Hepatocyte (in vitro differentiated cells): ENCODE measurements around the gene TSPAN9. TPM values are rescaled to one million over a fixed set of nuclear protein-coding genes. Genes with fewer than 3 reads are reported as not detected.

Experiments
- DNase-seq: peaks from one replicate; pipeline ENCODE4 v3.0.0-alpha.2; 2016; ENCODE audit warnings: low spot score
- H2AFZ ChIP-seq: fragments of 200-600 bp; sonication (generic); 2 replicates; pipeline ENCODE4 v1.6.0; 2016; ENCODE audit warnings: antibody characterized with exemption, mild to moderate bottlenecking
- H3K27ac ChIP-seq: fragments of 200-600 bp; sonication (generic); 2 replicates; pipeline ENCODE4 v1.5.1; 2016; ENCODE audit warnings: mild to moderate bottlenecking
- H3K27me3 ChIP-seq: fragments of 200-600 bp; sonication (generic); 2 replicates; pipeline ENCODE4 v1.6.1; 2016
- H3K36me3 ChIP-seq: fragments of 200-600 bp; sonication (generic); replicated peaks from 2 replicates; pipeline ENCODE4 v1.5.1; 2016; ENCODE audit warnings: low read depth; ENCODE audit not compliant: insufficient read depth
- H3K4me1 ChIP-seq: fragments of 200-600 bp; sonication (generic); 2 replicates; pipeline ENCODE4 v1.5.1; 2016; ENCODE audit warnings: mild to moderate bottlenecking, moderate library complexity; ENCODE audit not compliant: insufficient read depth
- H3K4me2 ChIP-seq: fragments of 200-600 bp; sonication (generic); 2 replicates; pipeline ENCODE4 v1.6.0; 2016
- H3K4me3 ChIP-seq: fragments of 200-600 bp; sonication (generic); 2 replicates; pipeline ENCODE4 v1.5.1; 2016; ENCODE audit warnings: mild to moderate bottlenecking
- H3K79me2 ChIP-seq: fragments of 200-600 bp; sonication (generic); 2 replicates; pipeline ENCODE4 v1.6.0; 2017; ENCODE audit warnings: mild to moderate bottlenecking
- H3K9me2 ChIP-seq: fragments of 200-600 bp; sonication (generic); replicated peaks from 2 replicates; pipeline ENCODE4 v1.6.0; 2017; ENCODE audit warnings: mild to moderate bottlenecking; ENCODE audit not compliant: insufficient read depth
- H3K9me3 ChIP-seq: fragments of 200-600 bp; sonication (generic); 2 replicates; pipeline ENCODE4 v1.5.1; 2016; ENCODE audit warnings: low read depth, mild to moderate bottlenecking
- H4K20me1 ChIP-seq: fragments of 200-600 bp; sonication (generic); 2 replicates; pipeline ENCODE4 v1.6.0; 2016; ENCODE audit warnings: mild to moderate bottlenecking; ENCODE audit not compliant: insufficient read depth, poor library complexity, severe bottlenecking
- EZH2 ChIP-seq: fragments of 200-600 bp; sonication (generic); IDR thresholded peaks from 2 replicates; pipeline ENCODE4 v1.6.1; 2016; ENCODE audit warnings: antibody characterized with exemption, mild to moderate bottlenecking, borderline replicate concordance
- EZH2phosphoT487 ChIP-seq: fragments of 200-600 bp; sonication (generic); IDR thresholded peaks from one replicate; pipeline ENCODE4 v1.6.1; 2018; ENCODE audit warnings: antibody characterized with exemption, mild to moderate bottlenecking, low read depth, moderate library complexity; ENCODE audit not compliant: unreplicated experiment, severe bottlenecking
- WGBS: methylation state at CpG from one replicate; pipeline ENCODE4 v1.1.6; 2016; ENCODE audit warnings: low lambda C conversion rate; ENCODE audit errors: missing lambda C conversion rate; 5-methylcytosine and 5-hydroxymethylcytosine counted together
- polyA plus RNA-seq: library from polyadenylated mRNA; unstranded; fragments of >200 nt; fragmentation: Nextera tagmentation; extraction: Ambion mirVana; gene quantifications from 2 replicates; pipeline ENCODE4 v1.2.1, GENCODE V29; 2016
- total RNA-seq: library from RNA; depleted of rRNA; stranded (reverse); fragments of >200 nt; gene quantifications from 2 replicates; pipeline ENCODE4 v1.2.3, GENCODE V29; 2014
- TF ChIP-seq, protein P1 (sequence below): fragments of 200-600 bp; sonication (generic); IDR thresholded peaks from 2 replicates; pipeline ENCODE4 v1.5.1; 2016; ENCODE audit warnings: antibody characterized with exemption, mild to moderate bottlenecking; ENCODE audit not compliant: poor library complexity

Gene TSPAN9
- total and polyA plus RNA-seq, 2 experiments from 2014 or later: 16.6 to 38.6 TPM

DNA sequence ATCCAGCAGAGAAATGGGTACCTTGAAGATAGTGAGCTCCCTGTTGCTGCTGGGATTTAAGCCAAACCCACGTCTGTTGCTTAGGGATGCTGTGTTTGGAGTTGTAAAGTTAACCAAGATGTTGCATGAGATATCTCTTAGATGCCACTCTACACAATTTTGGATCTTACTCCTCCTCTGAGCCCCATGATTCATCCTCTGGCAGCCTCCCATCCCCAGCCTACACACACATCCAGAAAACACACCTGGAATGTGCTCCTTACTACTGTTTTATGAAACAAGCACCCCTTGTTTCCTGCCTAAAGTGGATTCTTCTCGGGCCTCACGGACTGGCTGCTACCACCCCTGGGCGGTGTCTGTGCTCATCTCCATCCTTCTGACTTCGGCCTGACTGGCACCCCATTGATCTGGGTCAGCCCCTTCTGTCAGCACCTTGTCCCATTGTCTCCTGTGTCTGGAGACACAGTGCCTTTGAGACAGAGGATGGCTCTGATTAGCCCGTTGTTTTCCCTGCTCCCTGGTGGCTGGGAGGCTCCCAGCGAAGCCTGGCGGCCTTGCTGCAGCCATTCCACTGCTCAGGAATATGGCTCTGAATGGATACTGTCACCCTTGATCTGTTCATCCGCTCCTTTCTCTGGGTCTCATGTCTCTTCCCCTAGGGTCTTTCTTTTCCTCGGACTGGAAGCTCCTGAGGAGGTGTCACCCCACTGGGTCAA is 24.3 kb downstream of the TSPAN9 start:
- no peaks in the 10 kb centered on the region for H3K36me3 ChIP-seq
- TF ChIP-seq EZH2: no peak
- TF ChIP-seq, protein P1, sequence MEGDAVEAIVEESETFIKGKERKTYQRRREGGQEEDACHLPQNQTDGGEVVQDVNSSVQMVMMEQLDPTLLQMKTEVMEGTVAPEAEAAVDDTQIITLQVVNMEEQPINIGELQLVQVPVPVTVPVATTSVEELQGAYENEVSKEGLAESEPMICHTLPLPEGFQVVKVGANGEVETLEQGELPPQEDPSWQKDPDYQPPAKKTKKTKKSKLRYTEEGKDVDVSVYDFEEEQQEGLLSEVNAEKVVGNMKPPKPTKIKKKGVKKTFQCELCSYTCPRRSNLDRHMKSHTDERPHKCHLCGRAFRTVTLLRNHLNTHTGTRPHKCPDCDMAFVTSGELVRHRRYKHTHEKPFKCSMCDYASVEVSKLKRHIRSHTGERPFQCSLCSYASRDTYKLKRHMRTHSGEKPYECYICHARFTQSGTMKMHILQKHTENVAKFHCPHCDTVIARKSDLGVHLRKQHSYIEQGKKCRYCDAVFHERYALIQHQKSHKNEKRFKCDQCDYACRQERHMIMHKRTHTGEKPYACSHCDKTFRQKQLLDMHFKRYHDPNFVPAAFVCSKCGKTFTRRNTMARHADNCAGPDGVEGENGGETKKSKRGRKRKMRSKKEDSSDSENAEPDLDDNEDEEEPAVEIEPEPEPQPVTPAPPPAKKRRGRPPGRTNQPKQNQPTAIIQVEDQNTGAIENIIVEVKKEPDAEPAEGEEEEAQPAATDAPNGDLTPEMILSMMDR: no peak
- no peak for TF ChIP-seq EZH2phosphoT487
- H3K79me2 ChIP-seq: peaks cover 40% of the 10 kb centered on the region
- no peak overlapping the region for H3K4me3 ChIP-seq
- H3K27ac ChIP-seq: no peak overlapping the region
- H3K27me3 ChIP-seq: no peaks in the 10 kb centered on the region
- no peaks in the 10 kb centered on the region for H3K9me3 ChIP-seq
- no peak for DNase-seq
- H2AFZ ChIP-seq: no peak overlapping the region
- no peak overlapping the region for H3K4me2 ChIP-seq
- peaks cover 30% of the 10 kb centered on the region for H3K4me1 ChIP-seq
- 86% methylated on average over 10 of the region's 10 CpGs for WGBS
- H4K20me1 ChIP-seq: no peaks in the 10 kb centered on the region
- no peaks in the 10 kb centered on the region for H3K9me2 ChIP-seq

DNA sequence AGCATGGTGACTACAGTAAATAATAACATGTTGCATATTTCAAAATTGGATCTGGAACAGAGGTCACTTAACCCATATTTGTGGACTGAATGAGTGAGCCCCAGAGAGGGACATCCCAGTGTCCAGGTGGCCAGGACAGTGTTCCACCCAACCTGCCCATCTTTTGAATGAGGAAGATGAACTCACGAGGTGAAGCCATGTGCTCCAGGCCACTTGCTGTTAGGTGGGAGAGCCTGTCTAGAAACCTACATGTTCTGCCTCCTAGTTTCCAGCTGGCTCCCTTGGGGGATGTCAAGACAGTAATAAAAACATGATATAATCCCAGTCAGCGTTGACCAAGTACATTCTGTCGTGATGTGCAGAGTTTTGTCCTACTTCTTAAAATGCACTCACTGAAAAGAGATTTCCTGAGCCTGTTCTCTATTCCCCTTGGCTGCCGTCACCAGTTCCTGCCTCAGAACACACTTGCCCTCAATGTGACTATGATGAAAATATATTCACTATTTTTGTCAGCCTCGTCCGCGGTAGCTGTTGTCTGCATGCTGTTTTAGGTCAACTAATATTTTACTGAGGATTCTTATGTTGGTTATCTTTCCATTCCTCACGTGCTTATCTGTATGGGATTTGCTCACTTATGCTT is 25.7 kb downstream of the TSPAN9 start:
- H2AFZ ChIP-seq: no peak overlapping the region
- peaks cover 38% of the 10 kb centered on the region for H3K4me1 ChIP-seq
- 70% methylated on average over 8 of the region's 8 CpGs for WGBS
- no peaks in the 10 kb centered on the region for H3K36me3 ChIP-seq
- H3K4me2 ChIP-seq: no peak overlapping the region
- no peak for DNase-seq
- H4K20me1 ChIP-seq: no peaks in the 10 kb centered on the region
- H3K9me3 ChIP-seq: no peaks in the 10 kb centered on the region
- H3K9me2 ChIP-seq: no peaks in the 10 kb centered on the region
- no peak overlapping the region for H3K27ac ChIP-seq
- H3K4me3 ChIP-seq: no peak overlapping the region
- peaks cover 44% of the 10 kb centered on the region for H3K79me2 ChIP-seq
- H3K27me3 ChIP-seq: no peaks in the 10 kb centered on the region
- TF ChIP-seq, protein P1: no peak
- TF ChIP-seq EZH2phosphoT487: no peak
- TF ChIP-seq EZH2: no peak

DNA sequence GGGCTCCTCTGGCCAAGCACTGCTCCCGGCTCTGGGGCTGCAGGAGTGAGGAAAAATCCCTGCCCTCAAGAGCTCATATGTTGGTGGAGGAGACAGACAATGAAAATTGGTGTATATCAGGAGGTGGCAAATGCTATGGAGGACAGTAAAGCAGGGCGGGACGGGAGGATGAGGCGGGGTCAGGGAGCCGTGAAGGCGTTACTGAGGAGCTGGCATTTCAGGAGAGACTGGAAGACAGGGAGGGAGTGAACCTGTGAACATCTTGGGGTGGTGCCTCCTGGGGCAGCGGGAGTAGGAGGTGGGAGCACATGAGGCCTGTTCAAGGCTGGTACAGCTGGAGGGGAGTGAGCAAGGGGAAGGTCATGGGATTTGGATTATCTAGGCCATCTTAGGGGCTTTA is 26.6 kb downstream of the TSPAN9 start:
- Histone ChIP-seq H3K4me3 (no peak overlapping the region), H4K20me1 (peaks cover 2% of the 10 kb centered on the region), H3K4me1 (peaks cover 38% of the 10 kb centered on the region)

More for the DNA sequence above, 26.6 kb downstream of the TSPAN9 start:
- Histone ChIP-seq H3K27ac (no peak overlapping the region), H3K9me2 (no peaks in the 10 kb centered on the region), H3K9me3 (no peaks in the 10 kb centered on the region), H2AFZ (no peak overlapping the region), H3K79me2 (peaks cover 39% of the 10 kb centered on the region), H3K36me3 (no peaks in the 10 kb centered on the region), H3K27me3 (no peaks in the 10 kb centered on the region), H3K4me2 (no peak overlapping the region)
- 92% methylated on average over 7 of the region's 7 CpGs for WGBS
- DNase-seq: no peak
- TF ChIP-seq, protein P1: no peak
- TF ChIP-seq EZH2 (no peak), EZH2phosphoT487 (no peak)
